ENCODE data around the gene IRAK2.

DNA sequence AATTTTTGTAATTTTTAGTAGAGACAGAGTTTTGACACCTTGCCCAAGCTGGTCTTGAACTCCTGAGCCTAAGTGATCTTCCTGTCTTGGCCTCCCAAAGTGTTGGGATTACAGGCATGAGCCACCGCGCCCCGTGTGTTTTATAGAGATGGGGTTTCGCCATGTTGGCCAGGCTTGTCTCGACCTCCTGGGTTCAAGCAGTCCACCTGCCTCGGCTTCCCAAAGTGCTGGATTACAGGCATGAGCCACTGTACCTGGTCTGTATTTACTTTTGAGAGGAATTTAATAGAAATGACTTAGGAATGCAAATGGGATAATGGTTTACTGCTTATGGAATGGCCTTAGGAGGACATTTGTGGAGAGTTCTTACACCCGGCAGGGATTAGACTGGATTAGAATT is 94.3 kb downstream of the IRAK2 start:
- TF ChIP-seq, protein P1, sequence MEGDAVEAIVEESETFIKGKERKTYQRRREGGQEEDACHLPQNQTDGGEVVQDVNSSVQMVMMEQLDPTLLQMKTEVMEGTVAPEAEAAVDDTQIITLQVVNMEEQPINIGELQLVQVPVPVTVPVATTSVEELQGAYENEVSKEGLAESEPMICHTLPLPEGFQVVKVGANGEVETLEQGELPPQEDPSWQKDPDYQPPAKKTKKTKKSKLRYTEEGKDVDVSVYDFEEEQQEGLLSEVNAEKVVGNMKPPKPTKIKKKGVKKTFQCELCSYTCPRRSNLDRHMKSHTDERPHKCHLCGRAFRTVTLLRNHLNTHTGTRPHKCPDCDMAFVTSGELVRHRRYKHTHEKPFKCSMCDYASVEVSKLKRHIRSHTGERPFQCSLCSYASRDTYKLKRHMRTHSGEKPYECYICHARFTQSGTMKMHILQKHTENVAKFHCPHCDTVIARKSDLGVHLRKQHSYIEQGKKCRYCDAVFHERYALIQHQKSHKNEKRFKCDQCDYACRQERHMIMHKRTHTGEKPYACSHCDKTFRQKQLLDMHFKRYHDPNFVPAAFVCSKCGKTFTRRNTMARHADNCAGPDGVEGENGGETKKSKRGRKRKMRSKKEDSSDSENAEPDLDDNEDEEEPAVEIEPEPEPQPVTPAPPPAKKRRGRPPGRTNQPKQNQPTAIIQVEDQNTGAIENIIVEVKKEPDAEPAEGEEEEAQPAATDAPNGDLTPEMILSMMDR (IDR thresholded peaks at IDR 0.05), result no peak
- no peak for TF ChIP-seq POLR2A (IDR thresholded peaks at IDR 0.05)
